Epithelial cell of proximal tubule (primary cell): ENCODE data around the gene OPCML. TPM values are rescaled to one million over a fixed set of nuclear protein-coding genes. Genes with fewer than 3 reads are reported as not detected.

Experiments
- DNase-seq: peaks from one replicate; pipeline ENCODE4 v3.0.0-alpha.2; 2011; ENCODE audit warnings: low read depth
- H3K4me3 ChIP-seq: 2 replicates; pipeline ENCODE4 v1.5.1; 2011; ENCODE audit warnings: low read depth, mild to moderate bottlenecking, low read length
- CTCF ChIP-seq: conservative IDR thresholded peaks from 2 replicates; pipeline ENCODE4 v1.5.1; 2012; ENCODE audit warnings: low read depth, mild to moderate bottlenecking, low read length
- total RNA-seq: library from RNA; depleted of rRNA; stranded (reverse); fragments of >200 nt; gene quantifications from 2 replicates; pipeline ENCODE4 v1.2.3, GENCODE V29; 2015

Gene OPCML
- total RNA-seq, 1 donor from 2014 or later, result not detected

- no peak for DNase-seq
- no peak overlapping the region for H3K4me3 ChIP-seq
- no peak for TF ChIP-seq CTCF
Observed at GRCh38 chr11:132430429-132431062, 1101.8 kb downstream of the OPCML start.

DNA sequence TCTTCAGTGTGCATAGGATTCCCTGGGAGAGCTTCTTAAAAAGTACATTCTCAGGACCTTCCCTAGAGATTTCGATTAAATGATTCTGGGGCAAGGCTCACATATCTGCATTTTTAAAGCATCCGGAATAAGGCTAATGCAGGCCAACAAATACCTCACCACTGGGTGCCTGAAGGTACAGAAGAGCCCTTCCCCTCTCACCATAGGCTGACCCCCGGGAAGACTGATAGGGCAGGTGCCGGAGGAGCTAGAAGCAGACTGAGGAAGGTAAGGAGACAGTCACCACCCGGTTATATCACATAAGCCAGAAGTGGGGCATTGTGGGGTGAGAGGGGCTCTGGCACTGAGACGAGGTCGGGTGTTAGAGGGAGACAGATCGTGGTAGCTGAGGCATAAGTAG lies 1102.6 kb downstream of the OPCML start:
- no peak for TF ChIP-seq CTCF
- DNase-seq, result no peak
- no peak overlapping the region for H3K4me3 ChIP-seq

DNA sequence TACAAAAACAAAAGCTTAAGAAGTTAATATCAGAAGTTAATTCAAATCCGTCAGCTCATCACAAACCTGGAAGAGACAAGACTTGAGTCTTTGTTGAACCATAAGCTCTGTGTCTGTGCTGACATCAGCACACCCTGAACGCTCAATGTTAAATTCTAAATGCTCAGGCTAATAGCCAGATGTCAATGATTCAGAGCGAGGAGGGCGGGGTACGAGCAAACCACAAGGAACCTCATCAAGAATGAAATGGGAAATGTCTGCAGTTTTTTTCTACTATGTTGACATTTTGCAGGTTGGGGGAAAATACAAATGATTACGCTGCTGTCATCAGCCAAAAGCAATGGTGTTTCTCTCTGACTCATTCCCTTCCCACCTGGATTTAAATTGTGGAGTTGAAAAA lies 1104.7 kb downstream of the OPCML start:
- H3K4me3 ChIP-seq, result no peak overlapping the region
- TF ChIP-seq CTCF, result no peak
- DNase-seq, result no peak

- no peak overlapping the region for H3K4me3 ChIP-seq
- TF ChIP-seq CTCF, result no peak
- DNase-seq, result no peak
Observed at GRCh38 chr11:132424433-132424832, 1107.9 kb downstream of the OPCML start.

GRCh38 chr11:132423266-132423665 lies 1109.0 kb downstream of the OPCML start:
- H3K4me3 ChIP-seq, result no peak overlapping the region
- TF ChIP-seq CTCF, result no peak
- no peak for DNase-seq

GRCh38 chr11:132422722-132423121 lies 1109.6 kb downstream of the OPCML start:
- no peak for DNase-seq
- H3K4me3 ChIP-seq, result no peak overlapping the region
- TF ChIP-seq CTCF, result no peak

DNA sequence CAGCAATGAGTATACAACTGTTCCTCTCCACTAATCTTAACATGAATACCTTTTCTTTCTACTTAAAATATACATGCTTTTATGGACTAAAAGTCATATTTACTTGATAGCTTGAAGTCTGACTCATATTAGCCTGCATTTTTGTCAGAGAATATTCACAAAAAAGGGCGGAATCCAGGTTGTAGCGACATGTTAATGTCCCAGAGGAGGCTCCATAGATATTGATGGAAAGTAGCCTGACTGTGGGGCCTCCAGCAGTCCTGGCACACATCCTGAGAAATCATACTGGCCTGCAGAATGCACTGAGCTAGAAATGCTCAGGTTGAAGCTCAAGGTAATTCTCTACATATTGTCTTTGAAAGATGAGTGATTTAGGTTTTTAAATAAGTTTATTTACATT lies 1110.7 kb downstream of the OPCML start:
- DNase-seq, result no peak
- no peak for TF ChIP-seq CTCF
- no peak overlapping the region for H3K4me3 ChIP-seq
